Jurkat, Clone E6-1 (cell line): ENCODE results near the gene NFATC1.
"Not testable (repeated sequence)": the region's sequence is repeated elsewhere in the genome, so short reads cannot be mapped to it uniquely, and the experiment has no call there.

Source experiments
- DNase-seq: peaks from one replicate; pipeline ENCODE4 v3.0.0-alpha.2; 2011; ENCODE audit warnings: low read depth, low spot score
- H3K4me3 ChIP-seq: 2 replicates; pipeline ENCODE4 v1.5.1; 2011; ENCODE audit warnings: mild to moderate bottlenecking, low read length, control low read depth, moderate library complexity

NFATC1 gene

GRCh38 chr18:79489899-79490625 is 94.3 kb downstream of the NFATC1 start:
- no peak for DNase-seq
- H3K4me3 ChIP-seq: no peak overlapping the region

GRCh38 chr18:79490626-79491041 is 94.9 kb downstream of the NFATC1 start:
- DNase-seq: no peak
- H3K4me3 ChIP-seq: no peak overlapping the region

DNA sequence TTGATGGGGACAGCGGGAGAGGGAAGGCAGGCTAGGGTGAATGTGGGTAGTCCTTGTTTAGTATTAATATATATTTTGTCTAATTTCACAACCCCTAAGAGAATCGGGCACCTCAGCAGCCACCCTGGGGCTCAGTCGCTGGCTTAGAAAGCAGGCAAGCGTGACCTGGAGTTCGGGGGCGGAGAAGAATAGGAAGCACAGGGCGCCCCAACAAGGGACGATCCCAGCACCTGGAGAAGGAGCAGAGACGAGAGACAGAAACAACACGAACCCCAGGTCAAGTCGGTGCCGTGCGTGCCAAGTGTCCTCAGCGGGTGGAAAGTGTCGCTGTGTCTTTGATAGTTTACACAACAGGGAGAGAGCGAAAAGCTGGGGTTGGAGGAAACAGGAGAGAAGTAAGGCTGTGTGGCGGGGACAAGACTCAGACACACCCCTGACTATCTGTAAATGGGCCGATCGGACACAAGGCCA is 95.4 kb downstream of the NFATC1 start:
- DNase-seq: no peak
- H3K4me3 ChIP-seq: no peak overlapping the region

DNA sequence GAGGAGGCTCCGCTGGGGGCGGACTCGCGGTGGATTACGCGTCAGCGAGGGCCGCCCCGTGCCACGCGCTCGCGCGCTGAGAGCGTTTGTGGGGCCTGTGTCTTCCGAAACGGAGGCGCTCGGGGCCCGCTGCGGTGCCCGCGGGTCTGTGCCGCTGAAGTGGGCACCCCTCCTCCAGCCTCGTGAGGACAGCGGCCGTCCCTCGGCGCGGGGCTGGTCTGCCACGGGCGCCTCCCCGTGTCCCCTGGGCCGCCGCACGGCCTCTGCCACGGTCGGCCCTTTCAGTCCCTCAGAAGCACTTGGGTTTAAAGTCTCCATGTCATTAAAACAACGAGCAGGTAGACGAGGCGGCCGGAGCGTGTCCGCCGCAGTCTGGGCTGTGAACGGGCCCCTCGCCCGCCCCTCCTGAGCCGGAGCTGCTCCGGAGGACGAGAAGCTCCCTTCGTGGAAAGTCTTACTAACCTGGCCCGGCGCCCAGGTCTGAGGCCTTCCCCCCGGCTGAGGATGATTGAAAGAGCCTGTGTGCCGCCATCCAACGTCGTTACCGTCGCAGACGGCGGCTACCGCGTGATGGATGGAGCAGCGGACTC is 97.6 kb downstream of the NFATC1 start:
- no peak overlapping the region for H3K4me3 ChIP-seq
- DNase-seq: no peak

DNA sequence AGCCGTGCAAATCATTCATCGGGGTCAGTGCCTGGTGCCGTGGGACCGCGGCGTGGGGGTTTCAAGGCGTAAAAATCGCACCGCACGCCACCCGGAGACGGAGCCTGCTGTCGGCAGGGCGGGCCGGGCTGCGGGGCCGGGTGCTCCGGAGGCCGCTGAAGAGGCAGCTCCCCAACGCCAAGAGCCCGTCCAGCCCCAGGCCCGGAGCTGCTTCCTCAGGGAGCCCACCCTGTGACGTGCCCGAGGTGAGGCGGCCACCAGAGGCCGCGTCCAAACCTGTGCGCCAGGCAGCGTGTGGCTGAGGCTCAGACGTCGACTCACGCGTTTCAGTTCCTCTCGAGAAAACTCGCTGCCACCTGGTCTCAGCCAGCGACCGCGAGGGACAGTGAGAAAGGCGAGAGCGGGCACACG is 98.1 kb downstream of the NFATC1 start:
- no peak overlapping the region for H3K4me3 ChIP-seq

DNA sequence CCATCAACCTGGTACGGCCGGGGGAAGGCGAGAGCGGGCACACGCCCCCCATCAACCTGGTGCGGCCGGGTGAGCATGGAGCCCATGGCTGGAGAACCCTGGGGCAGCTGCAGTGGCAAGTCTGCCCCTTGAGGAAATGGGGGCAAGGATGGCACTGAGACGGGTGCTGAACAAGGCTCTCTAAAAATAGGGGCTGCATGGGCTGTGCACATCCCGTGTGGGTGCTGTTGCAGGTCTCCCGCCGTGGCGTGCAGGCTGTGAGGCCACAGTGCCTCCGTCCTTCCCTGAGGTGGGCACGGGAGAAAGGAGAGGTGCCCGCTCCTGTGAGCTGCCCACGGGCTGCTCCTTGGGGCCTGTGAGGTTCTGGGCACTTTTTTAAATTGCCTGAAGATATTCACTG is 99.2 kb downstream of the NFATC1 start:
- H3K4me3 ChIP-seq: no peak overlapping the region
- DNase-seq: no peak

More for the DNA sequence above, 98.1 kb downstream of the NFATC1 start:
- DNase-seq: no peak

- no peak for DNase-seq
- no peak overlapping the region for H3K4me3 ChIP-seq
Measured at GRCh38 chr18:79495591-79496071, 99.9 kb downstream of the NFATC1 start.

GRCh38 chr18:79496237-79496977 is 100.7 kb downstream of the NFATC1 start:
- no peak for DNase-seq
- H3K4me3 ChIP-seq: no peak overlapping the region

DNA sequence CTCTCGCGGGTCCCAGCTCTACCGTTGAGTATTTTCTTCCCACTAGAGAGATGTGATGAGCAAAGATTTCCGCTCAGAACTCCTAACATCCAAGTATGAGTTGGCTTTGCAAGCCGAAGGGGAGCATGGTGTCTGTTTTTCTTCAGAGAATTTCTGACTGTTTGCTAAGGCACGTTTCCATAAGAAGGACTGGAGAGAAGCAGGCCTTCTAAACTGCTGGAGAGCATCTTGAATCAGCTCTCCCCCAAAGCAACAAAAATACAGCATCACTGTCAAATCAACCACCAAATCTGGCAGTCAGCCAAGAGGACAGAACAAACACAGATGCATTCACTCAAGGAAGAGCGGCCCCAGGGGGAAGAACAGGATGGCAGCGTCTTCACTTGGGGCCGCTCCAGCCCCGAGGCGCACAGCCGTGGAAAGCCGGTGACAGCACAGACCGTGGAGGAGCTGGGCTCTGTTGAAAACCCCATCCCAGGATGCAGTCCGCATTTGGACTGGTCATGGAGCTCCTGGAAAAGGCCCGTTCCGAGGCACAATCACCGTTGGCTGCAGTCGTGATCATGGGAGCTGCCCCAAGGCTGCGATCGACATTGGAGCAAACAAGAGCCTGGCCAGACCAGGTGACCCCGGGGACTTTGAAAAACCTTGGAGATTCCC is 101.4 kb downstream of the NFATC1 start:
- no peak for DNase-seq

GRCh38 chr18:79497638-79498081 is 101.9 kb downstream of the NFATC1 start:
- H3K4me3 ChIP-seq: no peak overlapping the region
- DNase-seq: no peak

More for the DNA sequence above, 101.4 kb downstream of the NFATC1 start:
- no peak overlapping the region for H3K4me3 ChIP-seq

GRCh38 chr18:79498662-79499061 is 102.9 kb downstream of the NFATC1 start:
- DNase-seq: no peak
- no peak overlapping the region for H3K4me3 ChIP-seq

- DNase-seq: no peak
- H3K4me3 ChIP-seq: no peak overlapping the region
Measured at GRCh38 chr18:79501006-79501405, 105.3 kb downstream of the NFATC1 start.

- no peak for DNase-seq
- no peak overlapping the region for H3K4me3 ChIP-seq
Measured at GRCh38 chr18:79502782-79503181, 107.1 kb downstream of the NFATC1 start.

- DNase-seq: no peak
- H3K4me3 ChIP-seq: no peak overlapping the region
Measured at GRCh38 chr18:79503406-79503805, 107.7 kb downstream of the NFATC1 start.

DNA sequence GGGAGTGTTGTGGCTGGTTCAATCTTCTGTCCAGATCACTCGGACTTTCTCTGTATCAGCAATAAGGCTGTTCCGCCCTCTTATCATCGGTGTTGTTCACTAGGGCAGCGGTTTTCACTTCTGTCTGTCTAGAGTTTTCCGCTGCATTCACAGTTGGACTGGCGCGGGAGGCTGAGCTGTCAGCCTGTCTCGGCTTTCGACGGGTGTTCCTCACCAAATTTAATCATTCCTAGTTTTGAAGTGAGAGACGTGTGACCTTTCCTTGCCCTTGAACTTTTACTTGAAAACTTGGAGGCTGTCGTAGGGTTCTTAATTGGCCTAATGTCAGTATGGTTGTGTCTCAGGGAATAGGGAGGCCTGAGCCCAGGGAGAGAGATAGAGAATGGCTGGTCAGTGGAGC is 108.3 kb downstream of the NFATC1 start:
- DNase-seq: no peak
- no peak overlapping the region for H3K4me3 ChIP-seq

GRCh38 chr18:79504495-79504894 is 108.8 kb downstream of the NFATC1 start:
- H3K4me3 ChIP-seq, DNase-seq: not testable (repeated sequence)

DNA sequence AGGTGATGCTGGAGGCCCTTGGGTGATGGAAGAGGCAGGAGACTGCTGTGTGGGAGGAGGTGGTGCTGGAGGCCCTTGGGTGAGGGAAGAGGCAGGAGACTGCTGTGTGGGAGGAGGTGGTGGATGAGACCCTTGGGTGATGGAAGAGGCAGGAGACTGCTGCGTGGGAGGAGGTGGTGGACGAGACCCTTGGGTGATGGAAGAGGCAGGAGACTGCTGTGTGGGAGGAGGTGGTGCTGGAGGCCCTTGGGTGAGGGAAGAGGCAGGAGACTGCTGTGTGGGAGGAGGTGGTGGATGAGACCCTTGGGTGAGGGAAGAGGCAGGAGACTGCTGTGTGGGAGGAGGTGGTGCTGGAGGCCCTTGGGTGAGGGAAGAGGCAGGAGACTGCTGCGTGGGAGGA is 109.7 kb downstream of the NFATC1 start:
- not testable (repeated sequence) for H3K4me3 ChIP-seq, DNase-seq

- peak overlapping the region; percentile 32 for H3K4me3 ChIP-seq
- peak; percentile 66 for DNase-seq
Measured at GRCh38 chr18:79506191-79507075, 110.7 kb downstream of the NFATC1 start.
